K562 (cell line): ENCODE results near the gene NOS1. TPM values are rescaled to one million over a fixed set of nuclear protein-coding genes. Genes with fewer than 3 reads are reported as not detected.

Source experiments
- ATAC-seq: fragments of 200-7000 bp; cut with Tn5 transposase; 3 replicates; pipeline ENCODE4 v1.9.1; 2020; ENCODE audit warnings: moderate library complexity
- BruUV-seq: library from RNA; stranded (reverse); fragments of 400-500 nt; replicated peaks from 2 replicates; lab custom pipeline; 2021; lab: Mats Ljungman, UMichigan
- CTCF ChIA-PET: fragments of 300-600 bp; formaldehyde crosslinking; extraction: SDS; loops from one replicate; lab custom pipeline; 2021; ENCODE audit warnings: low intra/inter-chr PET ratio; lab: Yijun Ruan, JAX
- POLR2A ChIA-PET: fragments of 300-600, 350-650 bp; sonication (Branson Sonifier 250); formaldehyde crosslinking; extraction: SDS; loops from one replicate; lab custom pipeline; 2021; ENCODE audit warnings: antibody characterized with exemption, inconsistent platforms; lab: Yijun Ruan, JAX
- DNase-seq, 4 experiments: peaks; one replicate each; pipeline versions ENCODE4 v3.0.0 to v3.0.0-alpha.2; 2011 to 2018; ENCODE audit warnings: low spot score in 3 of 4, mixed read lengths in 3 of 4; ENCODE audit errors: extremely low read depth in 1 of 4
- FAIRE-seq: peaks from 2 replicates; lab custom pipeline; 2011; peaks lifted over from hg19 to GRCh38; lab: Jason Lieb, UNC
- H2AFZ ChIP-seq: 2 replicates; pipeline ENCODE4 v1.6.0; 2011; ENCODE audit warnings: low read depth, low read length, control low read depth, inconsistent platforms
- H3K27ac ChIP-seq: fragments of 200-600 bp; 3 replicates; pipeline ENCODE4 v1.8.0; 2011; ENCODE audit warnings: low read depth, mild to moderate bottlenecking, control low read depth, inconsistent platforms, low read length, moderate library complexity, mixed read lengths; ENCODE audit errors: extremely low read depth
- H3K27me3 ChIP-seq, 2 experiments: fragments of 300-600 bp in 1 of 2; 2 replicates in 1 of 2; 3 replicates in 1 of 2; pipeline versions ENCODE4 v1.6.0 to v1.8.0; 2011; ENCODE audit warnings: inconsistent platforms in 2 of 2, low read length in 2 of 2, mild to moderate bottlenecking in 1 of 2, mixed read lengths in 1 of 2, moderate library complexity in 1 of 2; ENCODE audit not compliant: control insufficient read depth in 2 of 2, insufficient read depth in 2 of 2
- H3K36me3 ChIP-seq: fragments of 300-600 bp; 3 replicates; pipeline ENCODE4 v1.8.0; 2011; ENCODE audit warnings: mild to moderate bottlenecking, low read length, inconsistent platforms; ENCODE audit not compliant: control insufficient read depth, insufficient read depth
- H3K4me1 ChIP-seq, 2 experiments: fragments of 200-600 bp in 1 of 2; replicated peaks in 1 of 2; 2 replicates in 1 of 2; 3 replicates in 1 of 2; pipeline versions ENCODE4 v1.5.1 to v1.8.0; 2011; ENCODE audit warnings: inconsistent platforms in 2 of 2, low read length in 2 of 2, mild to moderate bottlenecking in 1 of 2, mixed read lengths in 1 of 2, moderate library complexity in 1 of 2; ENCODE audit not compliant: control insufficient read depth in 2 of 2, insufficient read depth in 2 of 2
- H3K4me2 ChIP-seq: 2 replicates; pipeline ENCODE4 v1.6.1; 2011; ENCODE audit warnings: low read length, control low read depth, inconsistent platforms, mixed read lengths; ENCODE audit not compliant: insufficient read depth
- H3K4me3 ChIP-seq: fragments of 200-600 bp; sonication (generic), shearing (Covaris generic); 2 replicates; pipeline ENCODE4 v1.5.1; 2016; ENCODE audit warnings: control low read depth, inconsistent platforms
- H3K79me2 ChIP-seq: fragments of 200-600 bp; 3 replicates; pipeline ENCODE4 v1.8.0; 2011; ENCODE audit warnings: low read length, inconsistent platforms; ENCODE audit not compliant: control insufficient read depth, insufficient read depth
- H3K9ac ChIP-seq, 2 experiments: 2 replicates each; pipeline versions ENCODE4 v1.6.0 to v1.6.1; 2011; ENCODE audit warnings: low read depth in 2 of 2, low read length in 2 of 2, control low read depth in 1 of 2, inconsistent platforms in 1 of 2, mild to moderate bottlenecking in 1 of 2, mixed read lengths in 1 of 2; ENCODE audit not compliant: insufficient read depth in 1 of 2
- H3K9me1 ChIP-seq: one replicate; pipeline ENCODE4 v1.6.0; 2011; ENCODE audit warnings: inconsistent platforms, mild to moderate bottlenecking, low read length, moderate library complexity; ENCODE audit not compliant: control insufficient read depth, insufficient read depth
- H3K9me3 ChIP-seq: replicated peaks from 2 replicates; pipeline ENCODE4 v1.5.1; 2011; ENCODE audit warnings: low read depth, low read length, inconsistent platforms; ENCODE audit not compliant: control insufficient read depth, insufficient read depth
- H4K20me1 ChIP-seq: replicated peaks from 2 replicates; pipeline ENCODE4 v1.6.1; 2011; ENCODE audit warnings: low read length, inconsistent platforms, mixed read lengths; ENCODE audit not compliant: control insufficient read depth, insufficient read depth
- CHD1 ChIP-seq: fragments of 200-600 bp; sonication (generic); IDR thresholded peaks from one replicate; pipeline ENCODE4 v1.6.1; 2012; ENCODE audit warnings: mild to moderate bottlenecking, moderate library complexity, low read length, inconsistent platforms
- DEAF1 ChIP-seq: fragments of 450-650 bp; formaldehyde crosslinking; IDR thresholded peaks from 2 replicates; pipeline ENCODE4 v1.4.0; 2020; ENCODE audit warnings: mild to moderate bottlenecking, moderate library complexity
- DMBX1 ChIP-seq: fragments of 250-450 bp; sonication (Bioruptor Pico); IDR thresholded peaks from 2 replicates; pipeline ENCODE4 v1.8.0; 2022; ENCODE audit warnings: inconsistent platforms, mild to moderate bottlenecking, moderate library complexity, borderline replicate concordance
- GABPB2 ChIP-seq: fragments of 250-450 bp; sonication (Bioruptor Pico); conservative IDR thresholded peaks from 2 replicates; pipeline ENCODE4 v1.5.1; 2021; ENCODE audit warnings: mild to moderate bottlenecking
- MEF2D ChIP-seq: conservative IDR thresholded peaks from 2 replicates; pipeline ENCODE4 v1.6.1; 2016; ENCODE audit warnings: low read depth, missing genetic modification characterization, missing compliant biosample characterization
- RFX5 ChIP-seq: IDR thresholded peaks from 2 replicates; pipeline ENCODE4 v1.6.1; 2011; ENCODE audit warnings: low read depth, mild to moderate bottlenecking, improper control_type of control experiment, low read length
- TAL1 ChIP-seq: fragments of 450-650 bp; IDR thresholded peaks from 2 replicates; pipeline ENCODE4 v1.6.1; 2016; ENCODE audit warnings: mild to moderate bottlenecking
- WGBS: fragments of 100-300 bp; shearing (Covaris generic); methylation state at CpG from one replicate; pipeline ENCODE4 v1.1.6; 2016; ENCODE audit warnings: low coverage, mixed read lengths; ENCODE audit not compliant: insufficient coverage; ENCODE audit errors: missing lambda C conversion rate; 5-methylcytosine and 5-hydroxymethylcytosine counted together
- in situ Hi-C: fragments of 300-500 bp; cut with MboI; formaldehyde crosslinking; loops from 4 replicates; pipeline ENCODE4 v1.15.0; 2018; ENCODE audit warnings: inconsistent platforms, mixed read lengths
- intact Hi-C: fragments of 100-400 bp; cut with micrococcal nuclease; formaldehyde crosslinking; loops from 2 replicates; pipeline ENCODE4 v1.14.2; 2022
- polyA plus RNA-seq, 8 experiments: library from polyadenylated mRNA; depleted of rRNA in 4 of 8; stranded (reverse) in 5 of 8; unstranded in 3 of 8; fragments of >200 nt; fragmentation: Nextera tagmentation in 2 of 8; fragmentation: Illumina TruSeq in 1 of 8; extraction: Ambion mirVana in 2 of 8; extraction: Trizol in 1 of 8; gene quantifications; 2 replicates each; pipeline versions ENCODE4 v1.2.1 to v1.2.3, GENCODE V29; 2011 to 2014; ENCODE audit warnings: inconsistent platforms in 1 of 8, missing spikeins in 1 of 8
- total RNA-seq, 7 experiments: library from RNA; depleted of rRNA in 6 of 7; stranded (reverse); fragments of >200 nt in 6 of 7; fragmentation: Illumina TruSeq in 2 of 7; extraction: Trizol in 2 of 7; gene quantifications; 2 replicates each; pipeline versions ENCODE4 v1.2.1 to v1.2.3, GENCODE V29; 2011 to 2021; ENCODE audit warnings: low replicate concordance in 1 of 7

NOS1 gene
- total and polyA plus RNA-seq, 9 of the 15 experiments (the other 6 are each of a cell fraction or from before 2014, with no cell fraction given), result not detected

- no peak for TF ChIP-seq DMBX1
- TF ChIP-seq CHD1, result no peak
- no peak for TF ChIP-seq TAL1
- TF ChIP-seq GABPB2, result no peak
- no peak for TF ChIP-seq DEAF1 (CRISPR knock-in tag)
Observed at GRCh38 chr12:117384735-117385134, 23.3 kb upstream of the NOS1 start (continued).

- in situ Hi-C loops, result no loop called here
- 0% methylated on average over 1 of the region's 1 CpG for WGBS
- no peak for FAIRE-seq
- Histone ChIP-seq H3K36me3 (no peaks in the 10 kb centered on the region), H3K4me1 (no peaks in the 10 kb centered on the region), H2AFZ (no peak overlapping the region), H3K4me3 (no peak overlapping the region), H3K4me2 (no peak overlapping the region), H4K20me1 (no peaks in the 10 kb centered on the region), H3K9me3 (no peaks in the 10 kb centered on the region), H3K27me3 (peaks cover 0 to 8% of the 10 kb centered on the region in 2 experiments; a peak in 1 of 5 replicates), H3K79me2 (no peaks in the 10 kb centered on the region), H3K9ac (no peak overlapping the region), H3K9me1 (no peaks in the 10 kb centered on the region), H3K27ac (no peak overlapping the region)
- peak; percentile 64 for ATAC-seq
- peak in 2 of 4 experiments; percentile 17 to 23 for DNase-seq
- BruUV-seq, result no TSS peak
- ChIA-PET CTCF (no interaction called here), POLR2A (no interaction called here)
- TF ChIP-seq RFX5 (peak; percentile 77; the same call in 1 of the 2 replicates), MEF2D (tag) (no peak)
- intact Hi-C loops, result no loop called here
Observed at GRCh38 chr12:117380083-117380482, 18.7 kb upstream of the NOS1 start.
